Calu3 (cell line): ENCODE results near the gene PAIP1. TPM values are rescaled to one million over a fixed set of nuclear protein-coding genes. Genes with fewer than 3 reads are reported as not detected.

Source experiments
- BruUV-seq: library from RNA; stranded (reverse); fragments of 400-500 nt; replicated peaks from 2 replicates; lab custom pipeline; 2021; lab: Mats Ljungman, UMichigan
- CTCF ChIA-PET: fragments of 300-600 bp; sonication (Branson Sonifier 250); formaldehyde crosslinking; loops from one replicate; lab custom pipeline; 2022; ENCODE audit warnings: antibody characterized with exemption; lab: Charles Lee
- DNase-seq: peaks from one replicate; pipeline ENCODE4 v3.0.0; 2022
- H3K27ac Mint-ChIP-seq: one replicate; pipeline ENCODE4 v1.8.0; 2022; ENCODE audit warnings: mixed read lengths; ENCODE audit not compliant: unreplicated experiment
- H3K27me3 Mint-ChIP-seq: one replicate; pipeline ENCODE4 v1.8.0; 2022; ENCODE audit warnings: mixed read lengths; ENCODE audit not compliant: unreplicated experiment
- H3K36me3 Mint-ChIP-seq: one replicate; pipeline ENCODE4 v1.8.0; 2022; ENCODE audit warnings: mild to moderate bottlenecking, moderate library complexity, mixed read lengths; ENCODE audit not compliant: insufficient read depth, unreplicated experiment
- H3K4me1 Mint-ChIP-seq: one replicate; pipeline ENCODE4 v1.8.0; 2022; ENCODE audit warnings: mild to moderate bottlenecking, low read depth, mixed read lengths; ENCODE audit not compliant: unreplicated experiment
- H3K4me3 Mint-ChIP-seq: one replicate; pipeline ENCODE4 v1.8.0; 2022; ENCODE audit warnings: mild to moderate bottlenecking, low read depth, moderate library complexity, mixed read lengths; ENCODE audit not compliant: unreplicated experiment
- H3K9me3 Mint-ChIP-seq: one replicate; pipeline ENCODE4 v1.8.0; 2022; ENCODE audit warnings: low read depth, mixed read lengths; ENCODE audit not compliant: unreplicated experiment
- intact Hi-C: fragments of 100-400 bp; cut with micrococcal nuclease; formaldehyde crosslinking; loops from one replicate; pipeline ENCODE4 v1.10.0; 2022; ENCODE audit not compliant: unreplicated experiment
- total RNA-seq: library from RNA; stranded (reverse); gene quantifications from 2 replicates; pipeline ENCODE4 v1.2.3, GENCODE V29; 2022
- TF ChIP-seq, protein P1 (sequence below): fragments of 200-600 bp; IDR thresholded peaks from one replicate; pipeline ENCODE4 v1.8.0; 2022; ENCODE audit warnings: antibody characterized with exemption; ENCODE audit not compliant: unreplicated experiment

Gene PAIP1
- total RNA-seq, 1 experiment from 2014 or later = 97.4 TPM

DNA sequence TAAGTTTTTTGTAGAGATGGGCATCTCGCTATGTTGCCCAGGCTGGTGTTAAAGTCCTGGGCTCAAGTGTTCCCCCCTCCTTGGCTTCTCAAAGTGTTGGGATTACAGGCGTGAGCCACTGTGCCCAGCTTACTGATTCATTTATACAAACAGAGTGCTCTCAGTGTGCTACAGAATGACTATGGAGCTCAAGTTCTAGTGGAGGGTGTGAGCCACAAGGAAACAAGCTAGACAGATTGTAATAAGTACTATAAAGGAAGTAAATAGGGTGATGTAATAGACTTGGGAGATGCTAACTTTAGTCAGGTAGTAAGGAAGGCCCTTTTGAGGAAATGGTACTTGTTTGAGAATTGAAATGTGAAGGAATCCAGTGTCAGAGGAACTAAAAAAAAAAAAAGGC, 71.5 kb downstream of the PAIP1 start:
- Mint-ChIP-seq H3K36me3 (peaks cover 27% of the 10 kb centered on the region), H3K4me1 (peaks cover 21% of the 10 kb centered on the region), H3K27ac (peak overlapping the region; percentile 89), H3K4me3 (no peak overlapping the region), H3K27me3 (no peaks in the 10 kb centered on the region), H3K9me3 (no peaks in the 10 kb centered on the region)
- intact Hi-C loops = loop anchor here (2.0 kb wide), 1 partner anchor 173 kb away; the partner anchor contains the start of gene HMGCS1
- DNase-seq = peak; percentile 11
- no TSS peak for BruUV-seq
- TF ChIP-seq, protein P1, sequence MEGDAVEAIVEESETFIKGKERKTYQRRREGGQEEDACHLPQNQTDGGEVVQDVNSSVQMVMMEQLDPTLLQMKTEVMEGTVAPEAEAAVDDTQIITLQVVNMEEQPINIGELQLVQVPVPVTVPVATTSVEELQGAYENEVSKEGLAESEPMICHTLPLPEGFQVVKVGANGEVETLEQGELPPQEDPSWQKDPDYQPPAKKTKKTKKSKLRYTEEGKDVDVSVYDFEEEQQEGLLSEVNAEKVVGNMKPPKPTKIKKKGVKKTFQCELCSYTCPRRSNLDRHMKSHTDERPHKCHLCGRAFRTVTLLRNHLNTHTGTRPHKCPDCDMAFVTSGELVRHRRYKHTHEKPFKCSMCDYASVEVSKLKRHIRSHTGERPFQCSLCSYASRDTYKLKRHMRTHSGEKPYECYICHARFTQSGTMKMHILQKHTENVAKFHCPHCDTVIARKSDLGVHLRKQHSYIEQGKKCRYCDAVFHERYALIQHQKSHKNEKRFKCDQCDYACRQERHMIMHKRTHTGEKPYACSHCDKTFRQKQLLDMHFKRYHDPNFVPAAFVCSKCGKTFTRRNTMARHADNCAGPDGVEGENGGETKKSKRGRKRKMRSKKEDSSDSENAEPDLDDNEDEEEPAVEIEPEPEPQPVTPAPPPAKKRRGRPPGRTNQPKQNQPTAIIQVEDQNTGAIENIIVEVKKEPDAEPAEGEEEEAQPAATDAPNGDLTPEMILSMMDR = no peak
- CTCF ChIA-PET = interaction anchor here (0.9 to 3.3 kb wide), 5 partner anchors 30 to 364 kb away, joined by 3 to 52 read pairs (median 4); partner anchors contain the start of genes C5orf34 and CCL28

DNA sequence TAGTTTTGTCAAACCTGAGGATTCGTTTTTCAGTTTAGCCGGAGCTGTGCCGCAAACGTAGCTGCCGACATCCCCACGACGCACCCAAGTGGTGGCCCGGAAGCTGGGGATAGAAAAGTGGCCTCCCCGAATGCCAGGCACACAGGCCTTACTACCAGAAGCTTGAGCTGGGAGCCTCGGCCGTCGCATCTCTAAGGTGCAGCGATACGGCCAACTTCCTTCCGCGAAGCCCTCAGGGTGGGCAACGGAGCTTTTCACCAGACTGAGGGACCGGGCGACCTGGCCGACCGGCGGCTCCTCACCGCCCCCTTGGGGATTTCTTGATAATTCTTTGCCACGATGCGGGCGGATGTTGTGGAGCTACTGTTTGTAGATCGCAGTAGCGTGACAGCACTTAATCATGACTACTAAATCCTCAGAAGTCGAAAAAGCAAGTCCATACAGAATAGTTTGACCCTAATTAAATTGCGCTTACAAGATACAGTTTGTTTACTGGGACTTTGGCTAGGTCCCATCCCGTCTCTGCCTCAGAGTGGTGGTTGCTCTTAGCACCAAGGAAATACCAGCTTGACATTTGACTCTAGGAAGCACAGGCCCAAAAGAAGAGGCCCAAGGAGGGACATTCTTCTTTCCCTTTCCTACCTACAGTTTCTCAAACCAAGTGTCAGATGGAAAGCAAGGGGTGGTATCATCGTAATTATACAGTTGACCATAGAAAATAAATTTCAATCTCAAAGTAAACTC, 72.6 kb downstream of the PAIP1 start:
- Mint-ChIP-seq H3K9me3 (no peaks in the 10 kb centered on the region), H3K27me3 (no peaks in the 10 kb centered on the region), H3K36me3 (peaks cover 27% of the 10 kb centered on the region), H3K27ac (peak overlapping the region; percentile 99), H3K4me1 (peaks cover 21% of the 10 kb centered on the region), H3K4me3 (peak overlapping the region; percentile 95)
- TF ChIP-seq, protein P1 = peak; percentile 54
- intact Hi-C loops = loop anchor here (1.0 to 5.0 kb wide), 5 partner anchors 52 to 257 kb away; partner anchors contain the start of gene HMGCS1
- peak; percentile 91 for DNase-seq
- TSS peak; percentile 93 for BruUV-seq
- CTCF ChIA-PET = interaction anchor here (0.6 to 3.3 kb wide), 23 partner anchors 31 to 808 kb away, joined by 3 to 52 read pairs (median 4); partner anchors contain the start of genes C5orf34, HMGCS1, NIM1K and NNT

DNA sequence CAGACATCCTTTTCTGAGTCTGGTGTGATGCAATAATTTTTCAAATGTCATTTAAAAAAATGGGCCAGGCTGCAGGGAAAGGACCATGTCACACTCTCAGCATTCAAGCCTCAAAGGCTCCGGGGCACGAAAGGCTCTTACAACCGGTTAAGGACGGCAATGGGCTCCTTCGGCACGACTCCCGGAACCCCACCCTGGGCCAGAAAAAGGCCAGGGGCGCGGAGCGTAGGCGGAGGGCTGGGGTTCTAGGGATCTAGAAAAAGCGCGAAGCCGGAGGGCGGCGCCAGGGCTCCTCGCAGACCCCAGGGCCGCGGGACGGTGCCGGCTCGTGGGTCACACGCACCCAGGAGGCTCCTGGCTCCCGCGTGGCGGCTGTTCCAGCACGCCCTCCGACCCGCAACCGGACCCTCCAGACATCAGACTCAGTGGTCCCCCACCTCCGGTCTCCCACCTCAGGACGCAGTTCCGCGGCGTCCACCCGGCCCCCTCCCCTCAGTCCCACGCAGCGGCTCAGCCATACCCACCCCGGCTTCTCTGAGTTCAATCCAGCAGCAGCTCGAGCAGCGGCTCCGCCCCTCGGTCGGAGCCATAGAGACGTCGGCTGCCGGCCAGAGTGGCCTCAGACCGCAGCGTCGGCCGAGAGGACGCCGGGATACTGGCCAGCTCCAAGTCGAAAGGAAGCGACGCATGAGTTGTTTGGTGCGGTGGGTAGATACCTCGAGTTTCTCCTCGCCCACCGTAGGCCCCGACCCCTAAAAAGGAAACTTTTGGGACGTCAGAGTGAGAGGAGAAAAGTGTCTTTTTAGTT, 73.4 kb downstream of the PAIP1 start, which contains the start of gene TMEM267:
TSS of gene TMEM267 (minus strand) at position 568 of the 808 bp plus-strand sequence. CDS start 29,896 bp downstream, outside the sequence.
- peak within 1 kb of the TSS; percentile 95 for H3K4me3 Mint-ChIP-seq
- DNase-seq = peak; percentile 87
- H3K4me1 Mint-ChIP-seq = peaks cover 21% of the 10 kb centered on the region
- BruUV-seq = TSS peak; percentile 58
- intact Hi-C loops = loop anchor here (1.0 to 5.0 kb wide), 5 partner anchors 51 to 256 kb away; partner anchors contain the start of gene HMGCS1
- H3K9me3 Mint-ChIP-seq = no peaks in the 10 kb centered on the region
- CTCF ChIA-PET = interaction anchor here (0.6 to 3.3 kb wide), 22 partner anchors 32 to 808 kb away, joined by 3 to 52 read pairs (median 4); partner anchors contain the start of genes C5orf34, HMGCS1, NIM1K and NNT
- H3K36me3 Mint-ChIP-seq = peaks cover 27% of the 10 kb centered on the region
- H3K27ac Mint-ChIP-seq = peak within 1 kb of the TSS; percentile 99
- TF ChIP-seq, protein P1 = no peak
- H3K27me3 Mint-ChIP-seq = no peaks in the 10 kb centered on the region
